DMS 273 treated with DMSO at 0.1 percent for 48 hours (cell line): ENCODE results near the gene RFX3.

Experiments
- DNase-seq: peaks from one replicate; lab custom pipeline; 2025; lab: John Stamatoyannopoulos, UW

Gene RFX3

GRCh38 chr9:3525836-3526164 is at the start of gene RFX3:
RFX3 (minus strand) TSS chr9:3526001; CDS start chr9:3395588, 130,413 bp downstream.
- peak; percentile 73 for DNase-seq

DNA sequence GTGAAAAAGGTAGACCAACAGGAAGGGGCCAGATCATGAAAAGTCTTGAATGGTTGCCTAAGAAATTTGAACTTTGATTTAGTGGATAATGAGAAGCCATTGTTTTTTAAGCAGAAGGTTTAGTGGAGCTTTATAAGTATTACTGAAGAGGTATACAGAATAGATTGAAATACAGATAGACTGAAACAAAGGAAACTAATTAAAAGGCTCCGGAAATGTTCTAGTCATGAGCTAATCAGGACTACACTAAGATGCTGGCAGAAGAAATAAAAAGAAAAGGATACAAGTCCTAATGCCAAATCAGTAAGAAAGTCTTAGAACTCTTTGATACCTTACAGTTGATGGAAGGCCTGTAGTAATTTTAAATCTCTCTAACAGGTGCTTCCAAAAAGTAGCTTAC is 45.7 kb upstream of the RFX3 start:
- DNase-seq, result no peak

DNA sequence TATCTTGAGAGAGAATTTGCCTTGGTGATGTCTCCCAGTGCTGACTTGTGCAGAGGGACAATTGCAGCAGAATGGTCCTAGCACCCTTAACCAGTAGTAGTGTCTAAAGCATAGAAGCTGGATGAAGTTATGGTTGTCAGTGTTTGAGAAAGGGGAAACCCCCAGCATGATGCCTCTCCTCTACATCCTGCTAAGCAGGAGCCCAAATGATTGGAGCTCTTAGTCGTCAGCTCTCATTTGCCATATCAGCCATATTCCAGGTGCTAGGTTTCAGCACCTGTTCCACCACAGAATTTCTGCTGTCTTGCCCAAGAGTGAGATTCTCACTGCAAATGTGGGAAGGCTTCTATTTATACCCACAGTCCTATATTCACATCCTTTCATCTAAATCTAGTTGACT is 43.7 kb upstream of the RFX3 start:
- DNase-seq, result no peak

DNA sequence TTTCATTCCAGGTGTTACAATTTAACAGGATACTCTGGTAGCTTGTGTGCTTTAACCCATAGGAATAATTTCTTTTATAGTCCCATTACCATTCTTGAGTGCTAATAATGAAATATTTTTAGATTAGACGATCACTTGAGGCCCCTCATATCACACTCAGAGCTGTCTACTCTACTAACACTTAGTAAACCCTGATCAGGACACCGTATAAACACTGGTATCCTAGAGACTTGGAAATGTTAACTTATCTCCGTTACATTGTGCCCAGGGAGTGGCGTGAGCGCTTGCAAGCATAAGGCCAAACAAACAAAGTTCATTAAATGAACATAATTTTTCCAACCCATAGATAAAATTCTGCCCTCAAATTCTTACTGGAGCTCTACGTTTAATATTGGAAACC is 42.2 kb upstream of the RFX3 start:
- DNase-seq, result no peak

DNA sequence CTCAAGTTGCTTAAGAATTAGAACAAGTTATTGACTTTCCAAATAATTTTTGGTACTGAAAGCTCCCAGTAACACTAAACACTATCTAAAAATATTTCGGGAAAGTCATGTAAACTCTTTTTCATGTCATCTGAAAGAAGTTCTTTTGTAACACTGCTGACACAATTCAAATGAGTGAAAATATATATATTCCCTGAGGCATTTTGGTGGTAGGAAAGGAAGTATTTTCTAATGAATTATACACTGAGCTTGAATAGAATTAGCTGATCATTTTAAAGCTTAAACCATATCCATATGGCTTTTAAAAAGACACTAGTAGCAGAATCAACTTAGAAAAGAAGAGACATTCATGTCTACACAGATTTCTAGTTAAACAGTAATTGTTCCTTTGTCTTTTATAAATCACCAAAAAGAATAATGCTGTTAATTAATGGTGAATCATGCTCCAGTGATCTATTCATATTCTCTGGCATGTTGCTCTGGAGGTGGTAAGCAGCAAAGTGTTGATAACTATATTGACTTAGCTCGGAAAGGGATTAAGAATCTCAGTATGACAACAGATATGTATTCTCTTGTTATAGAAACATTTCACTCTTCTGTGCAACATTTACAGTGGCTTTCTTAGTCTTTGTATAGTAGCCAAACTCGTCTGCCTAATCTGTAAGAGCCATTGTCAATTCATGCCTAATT is 27.4 kb upstream of the RFX3 start:
- DNase-seq, result no peak

- DNase-seq, result no peak
Measured at GRCh38 chr9:3549225-3549624, 23.4 kb upstream of the RFX3 start.

GRCh38 chr9:3548648-3549047 is 22.8 kb upstream of the RFX3 start:
- no peak for DNase-seq

DNA sequence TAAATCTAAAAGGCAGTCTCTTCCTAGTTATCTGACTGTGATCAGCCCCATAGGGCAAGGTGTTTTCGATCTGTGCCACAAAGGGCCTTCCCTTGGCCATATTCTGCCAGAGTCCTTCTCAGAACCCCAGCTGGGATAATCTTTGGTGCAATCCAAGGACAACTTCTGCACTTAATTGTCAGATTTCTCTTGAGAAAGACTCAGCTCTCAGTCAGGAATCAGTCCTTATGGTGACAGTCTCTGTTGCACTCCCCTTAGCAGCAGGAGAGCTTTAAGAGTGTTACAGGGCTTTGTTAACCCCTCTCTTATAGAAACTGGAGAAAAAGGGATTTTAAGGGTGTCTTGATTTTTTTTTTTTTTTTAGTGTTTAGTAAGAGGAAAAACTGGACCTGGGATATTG is 15.4 kb upstream of the RFX3 start:
- DNase-seq, result no peak

- no peak for DNase-seq
Measured at GRCh38 chr9:3534614-3535404, 9.0 kb upstream of the RFX3 start.

GRCh38 chr9:3532158-3532557 is 6.4 kb upstream of the RFX3 start:
- no peak for DNase-seq

- DNase-seq, result no peak
Measured at GRCh38 chr9:3528451-3528850, 2.6 kb upstream of the RFX3 start.

- no peak for DNase-seq
Measured at GRCh38 chr9:3526997-3527940, 1.5 kb upstream of the RFX3 start.

DNA sequence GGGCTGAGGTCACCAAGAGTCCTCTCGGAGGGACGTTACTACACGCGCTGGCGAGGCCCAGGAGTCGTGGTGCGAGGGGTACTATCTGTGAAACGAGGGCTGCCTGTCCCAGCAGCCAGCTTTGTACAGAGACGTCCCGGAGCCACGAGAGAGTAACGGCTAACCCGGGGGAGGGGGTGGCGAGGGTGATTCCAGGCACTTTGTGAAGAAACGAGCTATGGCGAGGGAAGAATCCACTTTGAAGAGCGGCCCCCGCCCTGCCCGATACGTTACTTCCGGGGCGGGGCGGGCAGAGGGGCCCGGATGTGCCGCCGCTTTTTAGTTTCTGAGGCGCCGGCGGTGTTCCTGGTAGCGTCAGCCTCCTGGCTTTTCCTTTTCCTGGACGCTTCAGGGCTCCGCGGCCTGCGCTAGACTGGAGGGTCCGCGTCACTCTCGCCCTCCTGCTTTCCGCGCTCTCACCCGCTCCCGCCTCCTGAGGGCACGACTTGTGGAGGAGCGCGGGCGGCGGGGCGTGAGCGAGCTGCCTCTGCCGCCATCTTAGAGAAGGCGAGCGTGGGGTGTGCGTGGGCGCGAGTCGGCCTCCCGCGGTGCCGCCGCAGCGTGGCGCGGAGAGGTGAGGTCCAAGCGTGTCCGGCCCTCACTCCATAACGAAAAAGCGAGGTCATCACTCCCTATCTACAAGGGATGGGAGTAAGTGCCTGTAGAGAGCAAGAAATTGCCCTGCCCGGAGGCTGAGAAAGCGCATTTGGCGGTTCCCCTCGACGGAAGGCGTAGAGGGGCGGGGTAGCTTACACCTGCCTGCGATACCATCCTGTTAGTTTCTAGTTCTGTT is 580 bp upstream of the RFX3 start:
- DNase-seq, result peak; percentile 62

- no peak for DNase-seq
Measured at GRCh38 chr9:3525096-3525835, 535 bp downstream of the RFX3 start.

- no peak for DNase-seq
Measured at GRCh38 chr9:3521966-3522365, 3.8 kb downstream of the RFX3 start.

GRCh38 chr9:3520564-3520963 is 5.2 kb downstream of the RFX3 start:
- no peak for DNase-seq

- DNase-seq, result no peak
Measured at GRCh38 chr9:3517377-3518048, 8.3 kb downstream of the RFX3 start.

- no peak for DNase-seq
Measured at GRCh38 chr9:3516667-3517330, 9.0 kb downstream of the RFX3 start.

- no peak for DNase-seq
Measured at GRCh38 chr9:3515405-3515804, 10.4 kb downstream of the RFX3 start.

- DNase-seq, result no peak
Measured at GRCh38 chr9:3514786-3515185, 11.0 kb downstream of the RFX3 start.
